ENCODE results near the gene ATP2B2. TPM values are rescaled to one million over a fixed set of nuclear protein-coding genes. Genes with fewer than 3 reads are reported as not detected.

Gene ATP2B2
- total and polyA plus RNA-seq, 2 of the 8 experiments (the other 6 are each of a cell fraction or from before 2014, with no cell fraction given): 0.14 to 1.2 TPM

GRCh38 chr3:10371789-10372188 is 133.6 kb downstream of the ATP2B2 start:
- TF ChIP-seq NRF1 (IDR thresholded peaks at IDR 0.05; ENCODE audit: low read depth, low read length) (no peak), KDM4A (IDR thresholded peaks at IDR 0.05; ENCODE audit: low read depth, low read length, severe bottlenecking) (no peak), GTF2F1 (IDR thresholded peaks at IDR 0.05; ENCODE audit: borderline replicate concordance, low read depth, low read length) (no peak), SIX5 (IDR thresholded peaks at IDR 0.05; ENCODE audit: low read depth, low read length) (no peak), BCL11A (IDR thresholded peaks at IDR 0.05; ENCODE audit: low read depth in 2 of 2, low read length in 2 of 2) (no peak), CHD1 (IDR thresholded peaks at IDR 0.05; ENCODE audit: low read depth, low read length) (no peak), ASH2L (IDR thresholded peaks at IDR 0.05; ENCODE audit: low read length) (no peak), TBP (IDR thresholded peaks at IDR 0.05; ENCODE audit: low read depth, low read length) (no peak), PHF8 (conservative IDR thresholded peaks at IDR 0.05; ENCODE audit: low read depth, low read length) (no peak)
- TF ChIP-seq, protein P1, sequence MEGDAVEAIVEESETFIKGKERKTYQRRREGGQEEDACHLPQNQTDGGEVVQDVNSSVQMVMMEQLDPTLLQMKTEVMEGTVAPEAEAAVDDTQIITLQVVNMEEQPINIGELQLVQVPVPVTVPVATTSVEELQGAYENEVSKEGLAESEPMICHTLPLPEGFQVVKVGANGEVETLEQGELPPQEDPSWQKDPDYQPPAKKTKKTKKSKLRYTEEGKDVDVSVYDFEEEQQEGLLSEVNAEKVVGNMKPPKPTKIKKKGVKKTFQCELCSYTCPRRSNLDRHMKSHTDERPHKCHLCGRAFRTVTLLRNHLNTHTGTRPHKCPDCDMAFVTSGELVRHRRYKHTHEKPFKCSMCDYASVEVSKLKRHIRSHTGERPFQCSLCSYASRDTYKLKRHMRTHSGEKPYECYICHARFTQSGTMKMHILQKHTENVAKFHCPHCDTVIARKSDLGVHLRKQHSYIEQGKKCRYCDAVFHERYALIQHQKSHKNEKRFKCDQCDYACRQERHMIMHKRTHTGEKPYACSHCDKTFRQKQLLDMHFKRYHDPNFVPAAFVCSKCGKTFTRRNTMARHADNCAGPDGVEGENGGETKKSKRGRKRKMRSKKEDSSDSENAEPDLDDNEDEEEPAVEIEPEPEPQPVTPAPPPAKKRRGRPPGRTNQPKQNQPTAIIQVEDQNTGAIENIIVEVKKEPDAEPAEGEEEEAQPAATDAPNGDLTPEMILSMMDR (IDR thresholded peaks at IDR 0.05; ENCODE audit: control extremely low read depth in 1 of 3, insufficient read depth in 1 of 3, low read depth in 1 of 3, low read length in 3 of 3): no peak
- Histone ChIP-seq H3K23ac (ENCODE audit: insufficient read length) (no peak overlapping the region), H2BK15ac (ENCODE audit: low read length) (no peak overlapping the region; the same call in 1 of the 2 replicates), H2BK5ac (ENCODE audit: low read depth, low read length) (no peak overlapping the region), H3K36me3 (ENCODE audit: control insufficient read depth in 2 of 4, insufficient read depth in 4 of 4, low read length in 3 of 4) (no peaks in the 10 kb centered on the region), H3K56ac (replicated peaks; ENCODE audit: insufficient read length, low read depth, low read length) (no peak overlapping the region), H3K4me3 (ENCODE audit: extremely low read depth in 1 of 4, insufficient read depth in 2 of 4, low read depth in 3 of 4, low read length in 4 of 4) (no peak overlapping the region), H2AK5ac (ENCODE audit: low read depth, low read length) (no peak overlapping the region), H3K14ac (ENCODE audit: insufficient read length) (no peak overlapping the region), H3K4me2 (ENCODE audit: insufficient read depth in 1 of 2, low read depth in 2 of 2, low read length in 2 of 2) (no peak overlapping the region), H2BK12ac (ENCODE audit: low read depth, low read length) (0 out of 2 replicates have a peak overlapping the region, but pooled peaks have one; percentile 45), H4K91ac (replicated peaks; ENCODE audit: insufficient read length, low read length) (peak overlapping the region; percentile 52), H3K9me3 (ENCODE audit: insufficient read depth in 2 of 2, low read depth in 1 of 2, low read length in 1 of 2) (peaks cover 0 to 4% of the 10 kb centered on the region in 2 experiments; a peak in 1 of 4 replicates), H4K5ac (ENCODE audit: insufficient read length, low read depth, low read length) (no peak overlapping the region), H3K9ac (replicated peaks in 1 of 4; ENCODE audit: extremely low read depth in 1 of 4, low read depth in 3 of 4, low read length in 3 of 4) (peak overlapping the region in 1 of 4 experiments; percentile 14; a peak in 1 of 7 replicates), H3K4me1 (replicated peaks in 1 of 4; ENCODE audit: control insufficient read depth in 3 of 4, insufficient read depth in 4 of 4, low read length in 3 of 4) (peaks cover 0 to 9% (median 2%) of the 10 kb centered on the region in 4 experiments; a peak in 5 of 7 replicates), H3K27me3 (replicated peaks in 1 of 4; ENCODE audit: control insufficient read depth in 3 of 4, extremely low read depth in 1 of 4, insufficient read depth in 3 of 4, low read length in 3 of 4) (no peaks in the 10 kb centered on the region; a peak in 2 of 7 replicates), H4K20me1 (replicated peaks in 1 of 2; ENCODE audit: control insufficient read depth in 1 of 2, insufficient read depth in 2 of 2, low read length in 2 of 2) (no peaks in the 10 kb centered on the region), H3K4ac (replicated peaks; ENCODE audit: insufficient read length, low read depth, low read length) (no peak overlapping the region), H3K79me1 (ENCODE audit: low read depth, low read length) (no peaks in the 10 kb centered on the region), H2BK120ac (replicated peaks; ENCODE audit: low read depth, low read length) (peak overlapping the region; percentile 24), H3K18ac (ENCODE audit: extremely low read depth, low read length) (peak overlapping the region; percentile 15; the same call in 1 of the 2 replicates), H2BK20ac (ENCODE audit: low read length) (no peak overlapping the region), H4K8ac (ENCODE audit: extremely low read depth, insufficient read depth, low read length) (no peak overlapping the region), H3K79me2 (ENCODE audit: control insufficient read depth in 1 of 2, insufficient read depth in 2 of 2, low read length in 2 of 2) (no peaks in the 10 kb centered on the region), H3K27ac (ENCODE audit: low read depth, low read length) (no peak overlapping the region), H3K23me2 (ENCODE audit: low read depth, low read length) (peaks cover 6% of the 10 kb centered on the region; the same call in 1 of the 2 replicates), H2AFZ (ENCODE audit: low read length) (no peak overlapping the region; the same call in 1 of the 2 replicates)
- ChIA-PET POLR2A (ENCODE audit: partially characterized antibody) (no interaction called here), CTCF (ENCODE audit: partially characterized antibody) (interaction anchor here (1.6 kb wide), 1 partner anchor 49 kb away, joined by 5 read pairs; no protein-coding TSS in a partner anchor)
- 94% methylated on average over 10 of the region's 10 CpGs; no CpG with 5 or more reads in 1 of the 2 experiments for WGBS, 2 experiments (ENCODE audit: extremely low coverage in 1 of 2, insufficient coverage in 1 of 2, insufficient read length in 1 of 2, insufficient replicate concordance in 2 of 2, low coverage in 1 of 2, low lambda C conversion rate in 2 of 2, missing lambda C conversion rate in 1 of 2)
- FAIRE-seq: no peak
- DNase-seq (ENCODE audit: low read depth in 1 of 2, low spot score in 2 of 2): no peak

Measured in H1 (cell line).